Measurements from ENCODE around the gene ZBTB7C. TPM values are rescaled to one million over a fixed set of nuclear protein-coding genes. Genes with fewer than 3 reads are reported as not detected.

ZBTB7C gene
- total and polyA plus RNA-seq, 2 of the 8 experiments (the other 6 are each of a cell fraction or from before 2014, with no cell fraction given): 0.15 to 0.45 TPM

DNA sequence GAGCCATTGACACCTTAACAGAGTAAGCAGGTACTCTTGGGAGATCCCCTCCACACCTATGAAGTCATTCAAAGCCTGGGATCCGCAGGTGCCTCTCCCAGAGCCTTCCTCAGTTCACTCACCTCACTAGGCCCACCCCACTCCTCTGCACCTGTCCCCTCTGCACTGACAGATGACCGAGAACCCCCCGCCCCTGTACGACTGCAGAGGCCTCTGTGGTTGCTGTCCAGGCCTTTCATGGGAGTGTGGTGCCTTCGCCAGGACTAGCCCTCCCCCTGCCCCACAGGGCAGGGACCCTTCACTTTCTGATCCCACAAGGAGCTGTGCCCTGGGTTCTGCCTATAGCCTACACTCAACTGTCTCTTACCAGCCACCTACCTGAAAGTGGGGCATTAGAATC lies 238.5 kb downstream of the ZBTB7C start (continued):
- TF ChIP-seq TAF7 (optimal IDR thresholded peaks at IDR 0.05; ENCODE audit: borderline replicate concordance, low read depth, low read length) (no peak), FOSL1 (IDR thresholded peaks at IDR 0.05; ENCODE audit: insufficient read depth, low read depth, low read length) (no peak), POLR2AphosphoS5 (IDR thresholded peaks at IDR 0.05; ENCODE audit: low read depth, low read length) (no peak), YY1 (IDR thresholded peaks at IDR 0.05; ENCODE audit: low read depth, low read length) (no peak), TEAD4 (IDR thresholded peaks at IDR 0.05; ENCODE audit: low read depth, low read length) (no peak), CHD2 (IDR thresholded peaks at IDR 0.05; ENCODE audit: low read length) (no peak), MAFK (IDR thresholded peaks at IDR 0.05; ENCODE audit: low read depth, low read length) (no peak)
- TF ChIP-seq, protein P1, sequence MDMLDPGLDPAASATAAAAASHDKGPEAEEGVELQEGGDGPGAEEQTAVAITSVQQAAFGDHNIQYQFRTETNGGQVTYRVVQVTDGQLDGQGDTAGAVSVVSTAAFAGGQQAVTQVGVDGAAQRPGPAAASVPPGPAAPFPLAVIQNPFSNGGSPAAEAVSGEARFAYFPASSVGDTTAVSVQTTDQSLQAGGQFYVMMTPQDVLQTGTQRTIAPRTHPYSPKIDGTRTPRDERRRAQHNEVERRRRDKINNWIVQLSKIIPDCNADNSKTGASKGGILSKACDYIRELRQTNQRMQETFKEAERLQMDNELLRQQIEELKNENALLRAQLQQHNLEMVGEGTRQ (IDR thresholded peaks at IDR 0.05; ENCODE audit: low read length): no peak
- TF ChIP-seq, protein P2, sequence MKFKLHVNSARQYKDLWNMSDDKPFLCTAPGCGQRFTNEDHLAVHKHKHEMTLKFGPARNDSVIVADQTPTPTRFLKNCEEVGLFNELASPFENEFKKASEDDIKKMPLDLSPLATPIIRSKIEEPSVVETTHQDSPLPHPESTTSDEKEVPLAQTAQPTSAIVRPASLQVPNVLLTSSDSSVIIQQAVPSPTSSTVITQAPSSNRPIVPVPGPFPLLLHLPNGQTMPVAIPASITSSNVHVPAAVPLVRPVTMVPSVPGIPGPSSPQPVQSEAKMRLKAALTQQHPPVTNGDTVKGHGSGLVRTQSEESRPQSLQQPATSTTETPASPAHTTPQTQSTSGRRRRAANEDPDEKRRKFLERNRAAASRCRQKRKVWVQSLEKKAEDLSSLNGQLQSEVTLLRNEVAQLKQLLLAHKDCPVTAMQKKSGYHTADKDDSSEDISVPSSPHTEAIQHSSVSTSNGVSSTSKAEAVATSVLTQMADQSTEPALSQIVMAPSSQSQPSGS (IDR thresholded peaks at IDR 0.05; ENCODE audit: low read length): no peak
- TF ChIP-seq, protein P3, sequence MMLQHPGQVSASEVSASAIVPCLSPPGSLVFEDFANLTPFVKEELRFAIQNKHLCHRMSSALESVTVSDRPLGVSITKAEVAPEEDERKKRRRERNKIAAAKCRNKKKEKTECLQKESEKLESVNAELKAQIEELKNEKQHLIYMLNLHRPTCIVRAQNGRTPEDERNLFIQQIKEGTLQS (IDR thresholded peaks at IDR 0.05; ENCODE audit: insufficient read depth, low read depth, low read length): no peak
